Endothelial cell of umbilical vein (primary cell): Measurements from ENCODE around the gene PRKAR1B. TPM values are rescaled to one million over a fixed set of nuclear protein-coding genes. Genes with fewer than 3 reads are reported as not detected.
A peak's percentile ranks its signal among the peaks of the same experiment; 100 is the strongest.

Experiments
- BruUV-seq: library from RNA; stranded (reverse); fragments of 400-500 nt; replicated peaks from 2 replicates; lab custom pipeline; 2021; lab: Mats Ljungman, UMichigan
- CTCF ChIA-PET: fragments of 300-600, 350-600 bp; sonication (Branson Sonifier 250); formaldehyde crosslinking; loops from one replicate; lab custom pipeline; 2021; ENCODE audit warnings: antibody characterized with exemption, inconsistent platforms; lab: Charles Lee
- POLR2A ChIA-PET: fragments of 300-600, 350-600 bp; sonication (Branson Sonifier 250); formaldehyde crosslinking; loops from one replicate; lab custom pipeline; 2021; ENCODE audit warnings: antibody characterized with exemption, inconsistent platforms; lab: Charles Lee
- DNase-seq: peaks from one replicate; pipeline ENCODE4 v3.0.0-alpha.2; 2011; ENCODE audit warnings: low read depth, low spot score
- FAIRE-seq: peaks from 2 replicates; lab custom pipeline; 2011; peaks lifted over from hg19 to GRCh38; lab: Jason Lieb, UNC
- H2AFZ ChIP-seq: 2 replicates; pipeline ENCODE4 v1.6.0; 2012; ENCODE audit warnings: low read depth, low read length, control low read depth, inconsistent platforms
- H3K27ac ChIP-seq: 2 replicates; pipeline ENCODE4 v1.5.1; 2011; ENCODE audit warnings: low read depth, mild to moderate bottlenecking, control low read depth, low read length, moderate library complexity; ENCODE audit not compliant: insufficient read depth
- H3K27me3 ChIP-seq, 2 experiments: 2 replicates each; pipeline versions ENCODE4 v1.6.0 to v1.6.1; 2011; ENCODE audit warnings: low read length in 2 of 2, mixed read lengths in 1 of 2; ENCODE audit not compliant: control insufficient read depth in 2 of 2, insufficient read depth in 2 of 2
- H3K36me3 ChIP-seq, 2 experiments: 2 replicates in 1 of 2; 3 replicates in 1 of 2; pipeline ENCODE4 v1.5.1; 2011; ENCODE audit warnings: low read length in 2 of 2, mild to moderate bottlenecking in 1 of 2, moderate library complexity in 1 of 2; ENCODE audit not compliant: control insufficient read depth in 2 of 2, insufficient read depth in 2 of 2; ENCODE audit errors: extremely low read depth in 1 of 2
- H3K4me1 ChIP-seq: 3 replicates; pipeline ENCODE4 v1.5.1; 2011; ENCODE audit warnings: mild to moderate bottlenecking, low read length; ENCODE audit not compliant: control insufficient read depth, insufficient read depth; ENCODE audit errors: extremely low read depth
- H3K4me2 ChIP-seq: 2 replicates; pipeline ENCODE4 v1.6.1; 2011; ENCODE audit warnings: low read length, control low read depth, mixed read lengths; ENCODE audit not compliant: insufficient read depth
- H3K4me3 ChIP-seq, 3 experiments: fragments of 200-600 bp in 1 of 3; sonication (generic), shearing (Covaris generic) in 1 of 3; replicated peaks in 1 of 3; 2 replicates each; pipeline ENCODE4 v1.5.1; 2011 to 2016; ENCODE audit warnings: control low read depth in 3 of 3, low read length in 3 of 3, mild to moderate bottlenecking in 2 of 3, inconsistent platforms in 1 of 3, low read depth in 1 of 3, moderate library complexity in 1 of 3; ENCODE audit not compliant: insufficient read depth in 1 of 3
- H3K79me2 ChIP-seq: 2 replicates; pipeline ENCODE4 v1.6.0; 2012; ENCODE audit warnings: low read length, inconsistent platforms; ENCODE audit not compliant: control insufficient read depth, insufficient read depth
- H3K9ac ChIP-seq: replicated peaks from 2 replicates; pipeline ENCODE3; 2011; ENCODE audit warnings: low read length, control low read depth; ENCODE audit not compliant: insufficient read depth; ENCODE audit errors: extremely low read depth
- H3K9me1 ChIP-seq: replicated peaks from 3 replicates; pipeline ENCODE4 v1.6.0; 2011; ENCODE audit warnings: mild to moderate bottlenecking, low read length; ENCODE audit not compliant: control insufficient read depth, insufficient read depth; ENCODE audit errors: extremely low read depth
- H3K9me3 ChIP-seq: replicated peaks from 2 replicates; pipeline ENCODE4 v1.5.1; 2012; ENCODE audit warnings: low read length, inconsistent platforms; ENCODE audit not compliant: control insufficient read depth, insufficient read depth
- H4K20me1 ChIP-seq: replicated peaks from 2 replicates; pipeline ENCODE3; 2011; ENCODE audit warnings: mild to moderate bottlenecking, low read length; ENCODE audit not compliant: control insufficient read depth, insufficient read depth; ENCODE audit errors: extremely low read depth
- CTCF ChIP-seq, 2 donors: IDR thresholded peaks; 1 replicate in 1 of 2; 2 replicates in 1 of 2; pipeline ENCODE4 v1.5.1; 2011; ENCODE audit warnings: low read length in 2 of 2, mild to moderate bottlenecking in 2 of 2, moderate library complexity in 2 of 2, control low read depth in 1 of 2, inconsistent platforms in 1 of 2, low read depth in 1 of 2; ENCODE audit not compliant: insufficient read depth in 1 of 2; ENCODE audit errors: extremely low read depth in 1 of 2
- EZH2 ChIP-seq: IDR thresholded peaks from 2 replicates; pipeline ENCODE4 v1.6.1; 2012; ENCODE audit warnings: borderline replicate concordance, low read depth, mild to moderate bottlenecking, moderate library complexity, low read length, inconsistent platforms; ENCODE audit not compliant: severe bottlenecking
- FOS ChIP-seq: IDR thresholded peaks from 2 replicates; pipeline ENCODE4 v1.6.1; 2011; ENCODE audit warnings: mild to moderate bottlenecking, low read length, moderate library complexity, borderline replicate concordance; ENCODE audit not compliant: insufficient read depth
- JUN ChIP-seq: IDR thresholded peaks from 2 replicates; pipeline ENCODE4 v1.6.1; 2011; ENCODE audit warnings: borderline replicate concordance, low read depth; ENCODE audit not compliant: insufficient read length, insufficient read depth
- MAX ChIP-seq: IDR thresholded peaks from 2 replicates; pipeline ENCODE4 v1.6.1; 2011; ENCODE audit not compliant: insufficient read depth, insufficient read length
- MYC ChIP-seq: IDR thresholded peaks from one replicate; pipeline ENCODE4 v1.6.1; 2011; ENCODE audit warnings: mild to moderate bottlenecking, low read depth, low read length
- POLR2A ChIP-seq: IDR thresholded peaks from 2 replicates; pipeline ENCODE4 v1.6.1; 2012; ENCODE audit warnings: low read depth, mild to moderate bottlenecking, control low read depth, low read length
- POLR2AphosphoS5 ChIP-seq: IDR thresholded peaks from 2 replicates; pipeline ENCODE4 v1.6.1; 2012; ENCODE audit warnings: low read depth, mild to moderate bottlenecking, control low read depth, low read length, moderate library complexity; ENCODE audit not compliant: insufficient read depth
- dilution Hi-C: fragments of 300-500 bp; cut with MboI; formaldehyde crosslinking; loops from one replicate; pipeline ENCODE4 v1.15.0; 2019; ENCODE audit warnings: low sequenced_read_pairs; ENCODE audit not compliant: extremely low pct_ligation_motif_present
- intact Hi-C: fragments of 100-400 bp; cut with micrococcal nuclease; formaldehyde crosslinking; loops from one replicate; pipeline ENCODE4 v1.10.0; 2022
- polyA plus RNA-seq, 4 experiments: library from polyadenylated mRNA; depleted of rRNA in 3 of 4; stranded (reverse) in 3 of 4; unstranded in 1 of 4; fragments of >200 nt; gene quantifications; 2 replicates each; pipeline versions ENCODE4 v1.2.1 to v1.2.3, GENCODE V29; 2011 to 2012; ENCODE audit warnings: missing spikeins in 1 of 4
- total RNA-seq: library from RNA; stranded (reverse); gene quantifications from 2 replicates; pipeline ENCODE4 v1.2.3, GENCODE V29; 2021

Gene PRKAR1B
- total and polyA plus RNA-seq, 2 donors (not counting 3 experiments of a cell fraction or from before 2014, with no cell fraction given) = 15.4 to 29.2 TPM

GRCh38 chr7:668958-669357 lies 58.1 kb downstream of the PRKAR1B start:
- DNase-seq (no peak), FAIRE-seq (no peak)
- Histone ChIP-seq H3K4me2 (no peak overlapping the region), H3K9me1 (no peaks in the 10 kb centered on the region), H3K4me1 (no peaks in the 10 kb centered on the region), H3K27me3 (no peaks in the 10 kb centered on the region), H3K4me3 (no peak overlapping the region), H3K36me3 (no peaks in the 10 kb centered on the region), H3K9ac (no peak overlapping the region), H4K20me1 (no peaks in the 10 kb centered on the region), H3K27ac (no peak overlapping the region), H3K9me3 (no peaks in the 10 kb centered on the region), H3K79me2 (no peaks in the 10 kb centered on the region), H2AFZ (no peak overlapping the region)
- dilution Hi-C loops (no loop called here), intact Hi-C loops (no loop called here)
- CTCF ChIA-PET = interaction anchor here (0.6 to 1.9 kb wide), 9 partner anchors 9 to 347 kb away, joined by 3 to 5 read pairs (median 3); no protein-coding TSS in a partner anchor
- BruUV-seq = no TSS peak
- TF ChIP-seq MYC = no peak
- no peak for TF ChIP-seq POLR2A
- no peak for TF ChIP-seq JUN
- no peak for TF ChIP-seq MAX
- TF ChIP-seq FOS = no peak
- POLR2A ChIA-PET = interaction anchor here (0.6 to 1.1 kb wide), 3 partner anchors 49 to 150 kb away, joined by 3 to 6 read pairs (median 3); no protein-coding TSS in a partner anchor

GRCh38 chr7:668139-668931 lies 58.7 kb downstream of the PRKAR1B start:
- TF ChIP-seq POLR2AphosphoS5 (no peak), MAX (no peak), EZH2 (no peak), POLR2A (no peak), CTCF (IDR thresholded peaks at IDR 0.05; ENCODE audit: extremely low read depth in 1 of 2, insufficient read depth in 1 of 2, low read depth in 1 of 2, low read length in 2 of 2) (no peak), JUN (no peak)
- no peaks in the 10 kb centered on the region for H3K27me3 ChIP-seq
- peak; percentile 15 for FAIRE-seq
- no peaks in the 10 kb centered on the region for H3K79me2 ChIP-seq
- intact Hi-C loops (no loop called here), dilution Hi-C loops (no loop called here)
- H3K36me3 ChIP-seq = no peaks in the 10 kb centered on the region
- POLR2A ChIA-PET = interaction anchor here (0.6 to 1.1 kb wide), 3 partner anchors 48 to 149 kb away, joined by 3 to 6 read pairs (median 3); no protein-coding TSS in a partner anchor
- no peaks in the 10 kb centered on the region for H4K20me1 ChIP-seq
- CTCF ChIA-PET = interaction anchor here (0.6 to 1.9 kb wide), 10 partner anchors 9 to 347 kb away, joined by 3 to 5 read pairs (median 3); no protein-coding TSS in a partner anchor
- no peak overlapping the region for H3K9ac ChIP-seq
- no peak overlapping the region for H3K27ac ChIP-seq
- no TSS peak for BruUV-seq
- no peak overlapping the region for H3K4me2 ChIP-seq
- no peaks in the 10 kb centered on the region for H3K4me1 ChIP-seq
- H2AFZ ChIP-seq = no peak overlapping the region
- no peaks in the 10 kb centered on the region for H3K9me1 ChIP-seq
- no peaks in the 10 kb centered on the region for H3K9me3 ChIP-seq
- no peak overlapping the region for H3K4me3 ChIP-seq
- DNase-seq = peak; percentile 84
